Spleen (tissue), 11 donors: Measurements from ENCODE around the gene PRRX1. TPM values are rescaled to one million over a fixed set of nuclear protein-coding genes. Genes with fewer than 3 reads are reported as not detected.

ENCODE experiments used
- DNase-seq: peaks from one replicate; pipeline ENCODE4 v3.0.0-alpha.2; 2020
- H3K27ac ChIP-seq, 8 donors: fragments of 200-600 bp; sonication (generic) in 7 of 8; 1 replicate in 4 of 8; 2 replicates in 4 of 8; pipeline versions ENCODE4 v1.5.0 to v1.8.0; 2016 to 2021; ENCODE audit warnings: inconsistent platforms in 4 of 8, mild to moderate bottlenecking in 4 of 8, moderate library complexity in 1 of 8
- H3K27me3 ChIP-seq, 7 donors: fragments of 200-600 bp; sonication (generic) in 6 of 7; replicated peaks in 1 of 7; 1 replicate in 4 of 7; 2 replicates in 3 of 7; pipeline versions ENCODE4 v1.5.0 to v1.8.0; 2016 to 2021; ENCODE audit warnings: inconsistent platforms in 3 of 7, mild to moderate bottlenecking in 1 of 7
- H3K36me3 ChIP-seq, 6 donors: fragments of 200-600 bp; sonication (generic) in 5 of 6; 1 replicate in 4 of 6; 2 replicates in 2 of 6; pipeline versions ENCODE4 v1.5.0 to v1.8.0; 2016 to 2021; ENCODE audit warnings: inconsistent platforms in 2 of 6
- H3K4me1 ChIP-seq, 6 donors: fragments of 200-600 bp; sonication (generic) in 5 of 6; 1 replicate in 3 of 6; 2 replicates in 3 of 6; pipeline versions ENCODE4 v1.5.0 to v1.8.0; 2016 to 2021; ENCODE audit warnings: inconsistent platforms in 3 of 6
- H3K4me3 ChIP-seq, 8 donors: fragments of 200-600 bp; sonication (generic) in 7 of 8; 1 replicate in 4 of 8; 2 replicates in 4 of 8; pipeline versions ENCODE4 v1.5.0 to v1.8.0; 2016 to 2021; ENCODE audit warnings: inconsistent platforms in 4 of 8, mild to moderate bottlenecking in 4 of 8, moderate library complexity in 2 of 8
- H3K9me3 ChIP-seq, 8 donors: fragments of 200-600 bp; sonication (generic) in 7 of 8; 1 replicate in 4 of 8; 2 replicates in 4 of 8; pipeline versions ENCODE4 v1.5.0 to v1.8.0; 2016 to 2021; ENCODE audit warnings: inconsistent platforms in 4 of 8
- CTCF ChIP-seq, 11 experiments: fragments of 200-600 bp in 7 of 11; fragments of 450-650 bp in 4 of 11; sonication (generic) in 4 of 11; IDR thresholded peaks in 8 of 11; conservative IDR thresholded peaks in 3 of 11; 1 replicate in 7 of 11; 2 replicates in 4 of 11; pipeline versions ENCODE4 v1.4.0 to v1.8.0; 2016 to 2021; ENCODE audit warnings: antibody characterized with exemption in 11 of 11, inconsistent platforms in 4 of 11, mild to moderate bottlenecking in 1 of 11
- POLR2A ChIP-seq, 3 donors: fragments of 450-650 bp; IDR thresholded peaks; one replicate each; pipeline ENCODE4 v1.5.1; 2017; ENCODE audit warnings: antibody characterized with exemption in 3 of 3, mild to moderate bottlenecking in 1 of 3
- POLR2AphosphoS5 ChIP-seq, 3 donors: sonication (generic); formaldehyde crosslinking; IDR thresholded peaks; one replicate each; pipeline ENCODE4 v1.5.1; 2017; ENCODE audit warnings: antibody characterized with exemption in 3 of 3
- WGBS, 5 donors: extraction: QIAGEN DNeasy Blood & Tissue Kit in 3 of 5; methylation state at CpG; one replicate each; pipeline versions ENCODE4 v1.1.5 to v1.1.7; 2013 to 2018; 5-methylcytosine and 5-hydroxymethylcytosine counted together
- intact Hi-C: fragments of 100-400 bp; cut with DNase I; formaldehyde crosslinking; loops from one replicate; pipeline ENCODE4 v1.15.0; 2023; ENCODE audit warnings: low total_unique reads
- polyA plus RNA-seq, 3 donors: library from polyadenylated mRNA; stranded (reverse); fragments of 200-250 nt; gene quantifications; one replicate each; pipeline ENCODE4 v1.2.1, GENCODE V29; 2013
- total RNA-seq, 7 donors: library from RNA; depleted of rRNA in 3 of 7; stranded (reverse); fragments of >200 nt in 3 of 7; fragmentation: NEBNext Ultra II Directional in 4 of 7; extraction: Animal tissue kit (Norgen Biotek cat#: 25700) in 4 of 7; gene quantifications; one replicate each; pipeline versions ENCODE4 v1.1.0 to v1.2.1, GENCODE V29; 2016 to 2021
- donor health status: healthy with polysubstance abuse.
- donor health status: DM: no; HTN: no; CAD: no; lungs with moderate emphysema.
- donor health status: DM: no; HTN: no; CAD: no.
- donor health status: Bipolar disorder and iron deficiency.
- donor health status: healthy.
- donor health status: DM: no; HTN: no; CAD: no.
- donor health status: DM: yes; HTN: yes; CAD: no.

The PRRX1 gene
- total and polyA plus RNA-seq, 10 donors: 1.2 to 5.9 (median 3.1) TPM

GRCh38 chr1:170707959-170708655 lies 44.2 kb downstream of the PRRX1 start:
- intact Hi-C loops: no loop called here

GRCh38 chr1:170711682-170712081 lies 47.8 kb downstream of the PRRX1 start:
- no peak overlapping the region for H3K4me3 ChIP-seq
- TF ChIP-seq POLR2A (IDR thresholded peaks at IDR 0.05): no peak
- no peak for TF ChIP-seq CTCF (IDR thresholded peaks at IDR 0.05 in 8 of 11, conservative IDR thresholded peaks at IDR 0.05 in 3 of 11)
- no peak for TF ChIP-seq POLR2AphosphoS5 (IDR thresholded peaks at IDR 0.05)
- H3K4me1 ChIP-seq: no peaks in the 10 kb centered on the region
- no peak for DNase-seq
- H3K27me3 ChIP-seq: no peaks in the 10 kb centered on the region
- H3K27ac ChIP-seq: no peak overlapping the region
- intact Hi-C loops: no loop called here
- no peaks in the 10 kb centered on the region for H3K9me3 ChIP-seq
- no peaks in the 10 kb centered on the region for H3K36me3 ChIP-seq

More at GRCh38 chr1:170707959-170708655, 44.2 kb downstream of the PRRX1 start:
- Histone ChIP-seq H3K4me1 (no peaks in the 10 kb centered on the region), H3K36me3 (no peaks in the 10 kb centered on the region), H3K4me3 (no peak overlapping the region), H3K27ac (no peak overlapping the region), H3K9me3 (no peaks in the 10 kb centered on the region), H3K27me3 (no peaks in the 10 kb centered on the region)
- 69 to 91% (median 76%) methylated on average over 5 of the region's 5 CpGs for WGBS, 5 donors
- no peak for TF ChIP-seq CTCF (IDR thresholded peaks at IDR 0.05 in 8 of 11, conservative IDR thresholded peaks at IDR 0.05 in 3 of 11)
- no peak for TF ChIP-seq POLR2AphosphoS5 (IDR thresholded peaks at IDR 0.05)
- TF ChIP-seq POLR2A (IDR thresholded peaks at IDR 0.05): no peak
- no peak for DNase-seq

- intact Hi-C loops: no loop called here
Measured at GRCh38 chr1:170714163-170714562, 50.2 kb downstream of the PRRX1 start.

More at GRCh38 chr1:170714163-170714562, 50.2 kb downstream of the PRRX1 start:
- Histone ChIP-seq H3K27ac (no peak overlapping the region), H3K27me3 (no peaks in the 10 kb centered on the region), H3K9me3 (no peaks in the 10 kb centered on the region), H3K4me3 (no peak overlapping the region), H3K4me1 (no peaks in the 10 kb centered on the region), H3K36me3 (no peaks in the 10 kb centered on the region)
- DNase-seq: no peak
- 68 to 84% (median 76%) methylated on average over 5 of the region's 5 CpGs for WGBS, 5 donors
- TF ChIP-seq POLR2AphosphoS5 (IDR thresholded peaks at IDR 0.05) (no peak), POLR2A (IDR thresholded peaks at IDR 0.05) (no peak), CTCF (IDR thresholded peaks at IDR 0.05 in 8 of 11, conservative IDR thresholded peaks at IDR 0.05 in 3 of 11) (no peak)
